Effector CD8-positive, alpha-beta T cell (primary cell): ENCODE data around the gene COL26A1.
"Not testable (repeated sequence)": the region's sequence is repeated elsewhere in the genome, so short reads cannot be mapped to it uniquely, and the experiment has no call there.

ENCODE experiments used
- DNase-seq: peaks from one replicate; lab custom pipeline; 2025; lab: John Stamatoyannopoulos, UW
- total RNA-seq, 4 experiments: gene quantifications; one replicate each; lab custom pipeline; 2026; lab: John Stamatoyannopoulos, UW

COL26A1 gene
- 0 to 0.36 (median 0.04) reads per million in 4 experiments for total RNA-seq

DNA sequence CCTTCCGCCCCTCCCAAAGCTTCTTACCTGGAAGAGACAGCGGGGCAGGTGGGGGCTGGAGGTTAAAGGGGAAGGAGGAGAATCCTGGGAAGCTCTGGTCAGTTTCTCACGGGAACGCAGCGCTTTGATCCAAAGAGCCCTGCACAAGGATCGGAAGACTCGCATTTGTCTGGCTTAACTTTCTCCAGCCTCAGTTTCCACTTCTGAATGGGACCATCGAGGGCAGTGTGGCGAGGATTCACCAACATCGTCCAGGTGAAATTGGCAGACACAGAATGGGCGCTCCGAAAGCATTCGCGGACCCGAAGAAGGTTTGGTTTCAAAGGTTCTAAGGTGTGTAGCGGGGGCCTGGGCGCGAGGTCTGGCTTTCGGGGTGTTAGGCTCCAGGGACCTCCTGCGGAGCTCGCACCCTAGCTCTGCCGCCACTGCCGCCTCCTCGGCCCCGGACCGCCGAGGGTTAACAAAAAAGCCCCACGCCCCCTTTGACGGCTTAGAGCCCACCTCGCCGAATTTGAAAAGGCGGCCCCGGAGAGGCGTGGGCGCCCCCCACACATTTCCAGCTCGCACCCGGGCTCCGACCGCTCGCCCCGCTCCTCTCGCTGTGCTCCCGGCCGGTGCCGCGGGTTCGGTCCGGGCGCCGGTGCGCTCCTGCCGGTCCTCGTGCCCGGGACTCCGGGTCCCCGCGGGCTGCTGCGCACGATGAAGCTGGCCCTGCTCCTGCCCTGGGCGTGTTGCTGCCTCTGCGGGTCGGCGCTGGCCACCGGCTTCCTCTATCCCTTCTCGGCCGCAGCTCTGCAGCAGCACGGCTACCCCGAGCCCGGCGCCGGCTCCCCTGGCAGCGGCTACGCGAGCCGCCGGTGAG lies at the start of gene COL26A1:
COL26A1 (plus strand) TSS at position 542 of the 862 bp plus-strand sequence; CDS start at position 700, 158 bp downstream.
- no peak for DNase-seq

DNA sequence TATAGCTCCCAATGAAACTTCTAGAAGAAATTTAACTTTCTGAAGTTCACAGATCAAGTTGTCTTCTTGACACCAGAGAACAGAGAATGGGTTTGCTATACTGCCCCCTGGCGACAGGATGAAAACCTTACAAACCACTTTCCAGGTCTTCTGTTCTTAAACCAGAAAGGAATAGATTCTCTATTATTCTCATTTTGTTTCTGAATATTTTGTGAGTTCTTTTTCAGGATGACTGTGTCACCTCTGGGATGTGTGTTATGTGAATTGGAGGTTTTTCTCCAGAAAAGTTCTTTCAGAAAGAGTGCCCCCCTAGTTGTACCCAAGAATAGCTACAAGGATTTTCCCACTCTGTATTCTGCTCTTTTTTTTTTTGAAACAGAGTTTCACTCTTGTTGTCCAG lies 47.3 kb upstream of the COL26A1 start:
- DNase-seq: peak; percentile 5

DNA sequence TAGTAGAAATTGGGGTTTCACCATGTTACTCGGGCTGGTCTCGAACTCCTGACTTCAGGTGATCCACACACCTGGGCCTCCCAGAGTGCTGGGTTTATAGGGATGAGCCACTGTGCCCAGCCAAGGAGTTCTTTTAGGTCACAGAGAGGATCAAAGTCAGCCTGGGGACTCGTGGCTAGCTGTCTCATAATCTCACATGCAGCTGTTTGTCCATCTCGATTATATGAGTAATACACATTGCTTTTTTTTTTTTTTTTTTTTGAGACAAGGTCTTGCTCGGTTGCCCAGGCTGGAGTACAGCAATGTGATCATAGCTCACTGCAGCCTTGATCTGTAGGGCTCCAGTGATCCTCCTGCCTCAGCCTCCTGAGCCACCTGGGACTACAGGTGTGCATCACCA lies 43.3 kb upstream of the COL26A1 start:
- no peak for DNase-seq

DNA sequence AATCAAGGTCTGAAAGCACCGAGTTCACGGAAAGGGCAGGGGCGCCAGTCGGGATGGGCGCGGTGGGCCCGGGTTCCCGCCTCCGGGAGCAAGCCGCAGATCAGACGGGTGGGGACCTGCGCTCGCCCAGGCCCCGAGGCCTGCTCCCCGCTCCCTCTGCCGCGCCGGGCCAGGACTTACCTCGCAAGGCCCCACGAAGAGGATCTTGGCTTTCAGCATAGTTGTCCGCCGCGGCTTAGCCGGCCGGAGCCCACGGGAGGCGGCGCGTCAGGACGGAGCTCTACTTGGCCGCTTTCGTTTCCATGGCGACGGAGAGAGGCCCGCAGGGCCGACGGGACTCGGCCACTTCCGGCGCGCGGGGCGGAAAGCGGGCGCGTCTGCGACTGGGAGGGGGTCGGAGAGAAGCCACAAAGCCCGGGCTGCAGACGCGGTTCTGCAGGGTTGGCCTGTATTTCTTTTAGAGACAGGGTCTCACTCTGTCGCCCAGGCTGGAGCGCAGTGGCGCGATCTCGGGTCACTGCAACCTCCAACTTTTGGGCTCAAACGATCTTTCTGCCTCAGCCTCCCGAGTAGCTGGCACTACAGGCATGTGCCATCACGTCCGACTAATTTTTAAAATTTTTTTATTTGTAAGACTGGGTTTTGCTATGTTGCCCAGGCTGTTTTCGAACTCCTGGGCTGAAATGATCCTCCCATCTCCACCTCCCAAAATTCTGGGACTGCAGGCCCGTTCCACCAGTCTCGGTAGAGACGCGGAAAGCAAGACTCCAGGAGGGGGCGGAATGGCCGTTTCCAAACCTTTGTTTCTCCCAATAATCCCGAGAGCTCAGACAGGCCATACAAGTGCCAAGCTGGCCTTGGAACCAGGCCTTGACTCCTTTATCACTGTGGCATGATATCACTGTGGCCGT lies 40.9 kb upstream of the COL26A1 start, which contains the start of gene IFT22:
IFT22 (minus strand) TSS at position 322 of the 911 bp plus-strand sequence; CDS start at position 219, 103 bp downstream.
- DNase-seq: peak; percentile 70

DNA sequence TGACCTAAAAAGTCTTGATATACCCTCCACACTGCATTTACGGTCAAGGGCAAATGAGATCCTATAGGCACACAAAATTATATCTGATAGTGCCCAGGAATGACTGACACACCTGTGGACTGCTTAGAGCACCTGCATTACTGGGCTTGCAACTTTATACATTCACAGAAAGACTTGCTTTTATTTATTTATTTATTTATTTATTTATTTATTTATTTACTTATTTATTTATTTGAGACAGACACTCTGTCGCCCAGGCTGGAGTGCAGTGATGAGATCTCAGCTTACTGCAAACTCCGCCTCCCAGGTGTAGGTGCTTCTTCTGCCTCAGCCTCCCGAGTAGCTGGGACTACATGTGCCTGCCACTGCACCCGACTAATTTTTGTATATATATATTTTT lies 34.5 kb upstream of the COL26A1 start:
- DNase-seq: no peak

DNA sequence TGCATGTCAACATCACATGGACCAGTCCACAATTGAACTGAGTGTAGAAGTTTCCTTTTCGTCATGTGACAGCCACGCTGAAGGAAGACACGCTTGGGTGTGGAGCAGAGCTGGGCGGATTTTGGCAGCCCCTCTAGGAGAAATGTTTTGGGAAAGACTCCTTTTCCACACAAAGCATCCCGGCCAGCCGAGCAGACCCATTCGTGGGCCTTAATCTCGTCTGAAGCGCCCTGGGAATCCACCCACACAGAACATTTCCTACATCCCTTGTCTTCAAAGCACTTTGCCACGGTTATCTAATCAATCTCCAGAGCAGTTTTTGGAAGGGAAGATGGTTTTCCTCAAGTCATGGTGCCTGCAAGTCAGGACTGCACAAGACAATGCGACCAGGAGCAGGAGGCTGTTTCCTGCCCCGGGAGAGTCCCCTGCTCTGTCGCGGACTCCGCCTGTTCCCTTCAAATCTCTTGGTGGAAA lies 32.6 kb upstream of the COL26A1 start:
- DNase-seq: no peak

DNA sequence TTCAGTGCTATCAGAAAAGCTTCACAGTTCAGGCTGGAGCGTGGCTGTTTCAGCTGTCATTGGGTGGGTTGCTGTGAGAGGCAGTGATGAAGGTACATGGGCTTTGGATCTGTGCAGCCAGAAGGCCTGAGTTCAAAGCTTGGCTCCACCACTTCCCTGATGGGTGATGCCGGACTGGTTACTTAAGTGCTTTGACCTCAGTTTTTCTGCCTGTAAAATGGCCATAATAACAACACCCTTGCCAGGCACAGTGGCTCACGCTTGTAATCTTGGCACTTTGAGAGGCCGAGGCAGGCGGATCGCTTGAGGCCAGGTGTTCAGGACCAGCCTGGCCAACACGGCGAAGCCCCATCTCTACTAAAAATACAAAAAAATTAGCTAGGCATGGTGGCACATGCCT lies 30.6 kb upstream of the COL26A1 start:
- no peak for DNase-seq

DNA sequence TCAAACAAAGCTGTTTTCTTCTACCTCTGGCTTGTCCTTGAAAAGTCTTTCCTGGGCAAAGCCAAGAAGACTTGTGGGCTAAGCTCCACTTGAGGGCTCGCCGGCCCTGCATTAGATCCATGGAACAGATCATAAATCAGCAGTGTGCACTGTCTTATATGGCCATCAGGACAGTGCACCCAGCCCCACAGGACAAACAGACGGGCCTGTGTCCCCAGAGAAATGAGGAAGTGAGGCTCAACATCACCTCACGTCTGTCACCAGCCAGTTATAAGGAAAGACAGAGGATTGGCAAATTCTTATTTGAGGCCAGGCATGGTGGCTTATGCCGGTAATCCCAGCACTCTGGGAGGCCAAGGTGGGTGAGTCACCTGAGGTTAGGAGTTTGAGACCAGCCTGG lies 28.8 kb upstream of the COL26A1 start:
- DNase-seq: no peak

DNA sequence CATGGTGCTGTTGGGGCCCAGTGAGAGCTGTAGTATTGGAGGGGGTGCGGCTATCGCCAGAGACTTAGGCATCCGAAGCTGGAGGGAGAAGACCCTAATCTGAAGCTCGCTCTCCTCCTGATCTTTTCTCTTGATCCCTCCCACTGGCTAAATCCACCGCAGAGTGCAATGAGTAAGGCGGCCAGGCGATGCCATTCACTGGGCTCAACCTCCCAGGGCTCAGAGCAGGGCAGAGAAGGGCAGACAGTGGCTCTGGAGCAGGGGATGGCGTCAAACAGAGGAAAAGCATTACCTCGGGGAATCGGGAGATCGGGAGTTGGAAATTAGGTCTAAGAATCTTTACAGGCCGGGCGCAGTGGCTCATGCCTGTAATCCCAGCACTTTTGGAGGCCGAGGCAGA lies 22.3 kb upstream of the COL26A1 start:
- no peak for DNase-seq

DNA sequence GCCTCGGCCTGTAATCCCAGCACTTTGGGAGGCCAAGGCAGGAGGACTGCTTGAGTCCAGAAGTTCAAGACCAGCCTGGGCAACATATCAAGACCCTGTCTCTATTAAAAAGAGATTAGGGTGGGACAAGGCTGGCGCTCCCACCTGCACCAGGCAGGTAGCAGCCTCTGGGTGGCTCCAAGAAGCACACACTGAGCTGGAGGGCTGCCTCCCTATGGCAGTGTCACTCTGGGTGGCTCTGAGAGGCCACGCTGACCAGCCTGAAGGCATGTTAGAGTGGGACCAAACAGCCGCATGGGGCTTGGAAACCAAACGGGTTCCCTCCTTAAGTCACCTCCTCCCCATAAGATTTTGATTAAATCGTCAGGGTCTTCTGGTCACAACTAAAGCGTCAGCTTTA lies 19.8 kb upstream of the COL26A1 start:
- DNase-seq: no peak

DNA sequence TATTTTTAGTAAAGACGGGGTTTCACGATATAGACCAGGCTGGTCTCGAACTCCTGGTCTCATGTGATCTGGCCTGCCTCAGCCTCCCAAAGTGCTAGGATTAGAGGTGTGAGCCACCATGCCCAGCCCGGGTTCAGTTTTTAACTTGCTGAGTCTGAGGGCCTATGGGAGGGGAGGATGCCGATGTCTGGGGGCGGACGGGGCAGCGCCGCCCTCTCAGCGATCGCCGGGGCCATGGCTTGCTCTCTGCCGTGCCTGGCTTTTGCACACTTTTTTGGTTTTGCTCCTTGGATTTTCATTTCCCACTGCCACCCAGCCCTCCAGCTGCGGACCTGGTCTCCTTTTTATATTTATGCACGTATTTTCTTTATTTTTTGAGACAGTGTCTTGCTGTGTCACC lies 15.2 kb upstream of the COL26A1 start:
- no peak for DNase-seq

DNA sequence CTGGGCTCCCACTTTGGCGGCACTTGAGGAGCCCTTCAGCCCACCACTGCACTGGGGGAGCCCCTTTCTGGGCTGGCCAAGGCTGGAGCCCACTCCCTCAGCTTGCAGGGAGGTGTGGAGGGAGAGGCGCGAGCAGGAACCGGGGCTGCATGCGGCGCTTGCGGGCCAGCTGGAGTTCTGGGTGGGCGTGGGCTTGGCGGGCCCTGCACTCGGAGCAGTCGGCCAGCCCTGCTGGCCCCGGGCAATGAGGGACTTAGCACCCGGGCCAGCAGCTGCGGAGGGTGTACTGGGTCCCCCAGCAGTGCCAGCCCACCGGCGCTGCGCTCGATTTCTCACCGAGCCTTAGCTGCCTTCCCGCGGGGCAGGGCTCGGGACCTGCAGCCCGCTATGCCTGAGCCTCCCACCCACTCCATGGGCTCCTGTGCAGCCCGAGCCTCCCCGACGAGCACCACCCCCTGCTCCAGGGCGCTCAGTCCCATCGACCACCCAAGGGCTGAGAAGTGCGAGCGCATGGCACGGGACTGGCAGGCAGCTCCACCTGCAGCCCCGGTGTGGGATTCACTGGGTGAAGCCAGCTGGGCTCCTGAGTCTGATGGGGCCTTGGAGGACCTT lies 14.1 kb upstream of the COL26A1 start:
- not testable (repeated sequence) for DNase-seq

DNA sequence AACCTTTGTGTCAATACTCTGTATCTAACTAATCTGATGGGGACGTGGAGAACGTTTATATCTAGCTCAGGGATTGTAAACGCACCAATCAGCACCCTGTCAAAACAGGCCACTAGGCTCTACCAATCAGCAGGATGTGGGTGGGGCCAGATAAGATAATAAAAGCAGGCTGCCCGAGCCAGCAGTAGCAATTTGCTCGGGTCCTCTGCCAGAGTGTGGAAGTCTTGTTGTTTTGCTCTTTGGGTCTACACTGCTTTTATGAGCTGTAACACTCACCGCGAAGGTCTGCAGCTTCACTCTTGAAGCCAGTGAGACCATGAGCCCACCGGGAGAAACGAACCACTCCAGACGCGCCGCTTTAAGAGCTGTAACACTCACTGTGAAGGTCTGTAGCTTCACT lies 13.4 kb upstream of the COL26A1 start:
- not testable (repeated sequence) for DNase-seq

DNA sequence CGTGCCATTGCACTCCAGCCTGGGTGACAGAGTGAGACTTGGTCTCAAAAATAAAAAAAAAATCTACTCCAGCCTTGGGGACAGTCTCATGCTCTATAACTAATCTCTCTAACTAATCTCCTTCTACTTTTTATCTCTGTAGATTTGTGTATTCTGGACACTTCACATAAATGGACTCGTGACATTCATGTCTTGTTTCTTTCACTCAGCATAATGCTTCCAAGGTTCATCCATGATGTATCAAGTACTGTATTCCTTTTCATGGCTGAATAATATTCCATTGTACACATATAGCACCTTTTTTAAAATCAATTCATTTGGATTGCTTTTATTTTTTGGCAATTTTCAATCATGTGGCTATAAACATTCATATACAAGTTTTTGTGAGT lies 9.8 kb upstream of the COL26A1 start:
- DNase-seq: no peak

DNA sequence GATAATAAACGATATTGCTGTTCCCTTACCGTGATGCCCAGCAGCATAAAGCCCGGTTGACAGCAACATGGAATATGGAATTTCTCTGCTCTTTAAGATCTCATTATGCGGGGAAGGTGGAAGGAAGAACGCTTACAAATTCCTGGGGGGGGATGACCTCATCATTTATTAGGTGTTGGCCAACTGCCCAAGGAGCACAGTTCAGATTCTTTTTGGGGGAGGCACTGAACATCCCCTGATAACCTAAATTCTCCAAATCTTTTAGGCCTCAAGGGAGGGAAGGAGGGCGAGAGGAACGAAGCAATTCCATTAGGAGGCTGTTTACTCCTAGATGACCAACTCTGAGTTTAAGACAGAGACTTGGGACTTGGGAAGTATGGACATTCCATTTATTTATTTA lies 5.2 kb upstream of the COL26A1 start:
- DNase-seq: no peak

DNA sequence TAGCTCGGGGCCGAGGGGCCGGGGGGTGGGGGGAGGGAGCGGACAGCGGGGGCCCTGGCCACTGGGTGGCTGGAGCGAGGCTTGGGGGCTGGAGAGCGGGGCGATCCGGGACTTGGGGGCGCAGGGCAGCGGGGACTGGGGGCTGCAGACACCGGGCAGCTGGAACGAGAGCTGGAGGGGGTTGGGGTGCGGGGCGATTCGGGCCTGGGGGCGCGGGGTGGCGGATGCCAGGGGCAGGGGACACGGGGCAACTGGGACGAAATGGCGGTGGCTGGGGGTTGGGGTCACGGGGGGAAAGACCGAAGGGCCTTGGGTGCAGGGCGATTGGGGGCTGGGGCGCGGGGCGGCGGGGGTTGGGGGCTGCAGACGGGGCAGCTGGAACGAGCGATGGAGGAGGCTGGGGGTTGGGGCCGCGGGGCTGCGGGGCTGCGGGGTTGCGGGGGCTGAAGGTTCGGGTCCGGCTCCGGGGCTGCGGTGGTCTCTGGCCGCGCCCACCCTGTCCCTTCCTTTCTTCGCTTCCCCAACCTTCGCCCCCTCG lies 590 bp downstream of the COL26A1 start:
- no peak for DNase-seq

DNA sequence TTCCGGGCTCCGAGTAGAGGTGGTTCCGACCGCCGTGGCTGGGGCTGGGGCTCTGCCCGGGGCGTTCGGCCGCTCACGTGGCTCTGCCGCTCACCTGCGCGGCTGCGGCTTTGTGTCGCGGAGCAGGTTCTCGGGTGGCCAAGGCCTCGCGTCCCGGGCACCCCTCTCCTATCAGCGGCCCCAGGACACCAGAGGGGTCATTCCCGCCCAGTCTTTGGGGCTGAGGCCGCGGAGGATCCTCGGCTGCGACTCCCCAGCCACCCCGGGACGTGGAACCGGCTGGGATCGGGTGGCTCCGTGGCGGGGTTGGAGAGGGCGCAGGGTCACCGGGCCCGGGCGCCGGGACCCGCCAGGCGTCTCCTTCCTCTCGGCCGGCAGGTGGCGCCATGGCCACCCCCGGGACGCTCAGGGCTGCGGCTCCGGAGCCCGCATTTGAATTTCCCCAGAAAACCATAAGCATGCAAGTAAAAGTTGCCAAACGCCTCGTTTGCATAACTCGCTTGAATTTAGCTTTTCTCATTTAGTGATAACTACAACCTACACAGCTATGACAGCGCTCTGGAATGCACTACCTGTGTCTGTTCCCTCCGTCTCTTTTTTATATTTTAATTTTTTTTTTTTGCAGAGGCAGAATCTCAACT lies 1.2 kb downstream of the COL26A1 start:
- DNase-seq: peak; percentile 35

DNA sequence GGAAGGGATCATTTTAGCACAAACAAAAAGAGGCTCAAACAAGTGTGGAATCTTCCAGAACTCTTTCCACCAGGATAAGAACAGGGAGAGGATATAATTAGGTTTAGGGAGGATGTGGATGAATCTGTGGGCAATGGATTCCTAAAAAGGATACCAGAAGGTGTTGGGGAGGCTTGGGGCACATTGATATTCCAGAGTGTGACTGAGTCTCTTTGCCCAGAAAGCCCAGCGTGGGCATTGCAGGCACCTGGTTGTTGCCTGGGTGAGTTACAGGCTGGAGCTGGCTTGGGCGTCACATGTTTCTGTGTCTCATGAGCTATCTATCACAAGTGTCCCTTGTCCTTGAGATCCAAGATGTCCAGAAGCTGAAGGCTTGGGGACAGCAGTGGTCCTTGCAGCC lies 3.3 kb downstream of the COL26A1 start:
- DNase-seq: no peak

DNA sequence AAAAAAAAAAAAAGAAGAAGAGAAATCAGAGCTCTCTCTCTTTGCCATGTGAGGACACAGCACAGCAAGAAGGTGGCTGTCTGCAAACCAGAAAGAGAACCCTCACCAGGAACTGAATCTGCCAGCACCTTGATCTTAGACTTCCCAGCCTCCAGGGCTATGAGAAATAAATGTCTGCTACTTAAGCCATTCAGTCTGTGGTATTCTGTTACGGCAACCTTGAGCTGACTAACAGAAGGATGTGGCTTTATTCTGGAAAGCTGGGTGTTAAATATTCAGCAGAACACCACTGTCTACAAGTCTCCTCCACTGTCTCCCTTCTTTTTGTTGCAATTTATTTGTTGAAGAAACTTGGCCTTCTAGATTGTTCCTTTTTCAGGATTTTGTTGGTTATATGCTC lies 5.0 kb downstream of the COL26A1 start:
- no peak for DNase-seq

DNA sequence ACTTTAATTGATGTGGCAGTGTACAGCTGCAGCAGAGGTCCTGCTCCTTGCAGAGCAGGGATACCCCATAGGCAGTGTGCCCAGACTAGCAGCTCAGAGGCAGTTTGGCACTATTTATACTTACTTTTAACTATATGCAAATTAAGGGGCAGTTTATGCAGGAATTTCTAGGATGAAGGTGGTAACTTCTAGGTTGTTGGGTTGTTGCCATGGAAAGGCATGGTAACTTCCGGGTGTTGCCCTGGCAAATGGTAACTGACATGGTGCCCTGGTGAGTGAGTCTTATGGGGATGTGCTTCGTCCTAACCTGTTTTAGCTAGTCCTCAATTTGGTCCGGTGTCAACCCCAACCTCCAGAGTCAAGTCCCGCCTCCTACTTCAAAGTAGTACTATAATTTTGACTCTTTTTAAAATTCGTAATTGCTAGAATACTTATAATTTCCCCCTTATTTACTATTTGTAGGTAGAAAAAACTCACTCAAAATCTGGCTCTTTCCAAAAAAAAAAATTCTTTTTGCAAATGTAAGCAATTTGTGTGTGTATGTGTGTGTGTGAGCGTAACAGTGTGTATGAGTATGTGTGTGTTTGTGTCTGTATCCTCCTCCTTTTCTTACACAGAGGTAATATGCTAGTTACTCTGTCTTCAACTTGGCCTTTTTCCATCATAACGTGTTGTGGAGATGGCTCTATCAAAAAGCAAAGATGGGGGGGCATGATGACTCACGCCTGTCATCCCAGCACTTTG lies 5.9 kb downstream of the COL26A1 start:
- DNase-seq: no peak

DNA sequence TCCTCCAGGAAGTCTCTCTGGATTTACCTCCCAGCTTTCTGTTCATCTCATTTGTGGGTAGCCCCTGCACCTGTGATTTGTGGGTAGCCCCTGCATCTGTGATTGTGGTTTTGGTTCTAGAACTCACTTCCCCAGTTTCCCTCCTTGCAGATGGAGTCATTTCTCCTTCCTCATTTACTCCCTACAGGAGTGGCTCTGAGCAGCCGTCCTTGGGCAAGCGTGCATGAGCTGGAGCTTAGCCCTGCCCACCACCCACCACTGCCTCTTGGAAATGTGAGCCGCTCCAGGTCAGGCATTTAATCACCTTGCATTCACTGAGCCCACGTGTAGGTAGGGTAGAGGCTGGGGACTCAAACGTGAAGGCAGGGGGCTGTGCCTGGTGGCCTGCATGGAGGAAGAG lies 8.2 kb downstream of the COL26A1 start:
- no peak for DNase-seq
